ENCODE measurements around the gene CIB2.
A peak's percentile ranks its signal among the peaks of the same experiment; 100 is the strongest.

Gene CIB2

DNA sequence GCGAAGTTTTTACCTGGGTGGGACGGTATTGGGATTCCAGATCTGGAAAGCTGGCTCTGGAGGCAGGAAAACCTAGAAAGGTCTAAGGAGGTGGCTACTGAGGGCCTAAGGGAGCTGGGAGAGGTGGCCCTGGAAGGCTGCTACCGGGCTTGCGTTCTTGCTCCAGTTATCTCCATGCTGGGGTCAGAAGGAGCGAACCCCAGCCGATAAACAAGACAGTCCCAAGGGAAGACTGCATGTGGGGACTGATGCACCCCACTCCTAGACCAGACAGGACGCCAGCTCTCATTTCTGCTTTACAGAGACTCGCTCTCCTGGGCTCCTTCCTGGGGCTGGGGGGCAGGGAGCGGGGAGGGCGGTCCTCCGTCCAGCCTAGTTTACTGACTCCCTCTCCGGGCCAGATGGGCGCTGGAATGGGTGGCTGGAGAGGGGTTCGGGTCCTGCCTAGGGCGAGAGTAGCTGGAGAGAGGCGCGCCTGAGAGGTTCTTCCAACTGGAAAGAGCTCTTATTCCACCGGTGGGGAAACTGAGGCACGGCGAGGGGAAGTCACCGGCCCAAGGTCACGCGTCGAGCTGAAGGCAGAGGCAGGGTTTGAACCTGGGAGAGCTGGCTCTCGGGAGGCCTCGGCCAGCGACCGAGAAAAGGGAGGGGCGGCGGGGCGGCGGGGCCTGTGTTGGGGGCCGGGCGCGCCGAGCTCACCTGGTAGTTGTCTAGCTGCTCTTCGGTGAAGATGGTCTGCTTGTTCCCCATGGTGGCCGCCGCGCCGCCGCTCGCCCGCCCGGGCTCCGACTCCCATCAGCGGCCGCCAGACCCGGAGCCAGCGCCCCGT is 565 bp downstream of the CIB2 start:
- Histone ChIP-seq H3K4me1 (ENCODE audit: control insufficient read depth, insufficient read depth, low read length) (peaks cover 5% of the 10 kb centered on the region), H3K9me3 (ENCODE audit: control insufficient read depth, low read length) (no peaks in the 10 kb centered on the region), H3K27me3 (ENCODE audit: control insufficient read depth, insufficient read depth, low read length, poor library complexity, severe bottlenecking) (no peaks in the 10 kb centered on the region), H3K36me3 (ENCODE audit: control insufficient read depth, insufficient read depth, low read length) (no peaks in the 10 kb centered on the region), H3K27ac (ENCODE audit: insufficient read depth, low read depth, low read length, poor library complexity, severe bottlenecking) (no peak overlapping the region), H3K4me3 (ENCODE audit: insufficient read depth, low read depth, low read length) (peak overlapping the region; percentile 74)
- 30 to 32% methylated on average over 51 of the region's 51 CpGs for WGBS, 2 experiments

DNA sequence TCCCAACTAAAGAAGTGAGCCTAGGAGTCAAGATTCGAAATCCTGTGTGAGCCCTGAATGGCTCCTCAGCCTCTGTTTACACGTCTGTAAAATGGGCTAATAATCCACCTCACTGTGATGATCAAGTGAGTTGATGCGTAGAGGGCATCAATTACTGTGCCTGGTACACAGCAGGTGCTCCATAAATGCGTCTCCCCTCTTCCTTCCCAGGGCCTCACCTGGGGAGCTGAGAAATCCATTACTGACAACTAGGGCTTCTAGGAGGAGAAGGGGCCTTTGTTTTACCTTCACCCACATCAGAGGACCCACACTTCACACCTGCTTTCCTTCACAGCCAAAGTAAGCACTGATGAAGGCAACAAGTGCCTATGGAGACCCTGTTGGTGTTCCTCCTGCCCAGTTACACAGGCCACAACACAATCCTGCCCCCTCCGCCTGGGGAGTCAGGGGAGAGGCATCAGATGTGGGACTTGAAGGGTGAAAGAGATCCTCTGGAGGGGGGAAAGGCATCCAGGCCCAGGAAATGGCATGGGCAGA is 1.4 kb downstream of the CIB2 start:
- peaks cover 5% of the 10 kb centered on the region for H3K4me1 ChIP-seq (ENCODE audit: control insufficient read depth, insufficient read depth, low read length)
- H3K4me3 ChIP-seq (ENCODE audit: insufficient read depth, low read depth, low read length): no peak overlapping the region
- H3K27me3 ChIP-seq (ENCODE audit: control insufficient read depth, insufficient read depth, low read length, poor library complexity, severe bottlenecking): no peaks in the 10 kb centered on the region
- H3K9me3 ChIP-seq (ENCODE audit: control insufficient read depth, low read length): no peaks in the 10 kb centered on the region
- 90 to 94% methylated on average over 5 of the region's 5 CpGs for WGBS, 2 experiments
- H3K36me3 ChIP-seq (ENCODE audit: control insufficient read depth, insufficient read depth, low read length): no peaks in the 10 kb centered on the region
- no peak overlapping the region for H3K27ac ChIP-seq (ENCODE audit: insufficient read depth, low read depth, low read length, poor library complexity, severe bottlenecking)

DNA sequence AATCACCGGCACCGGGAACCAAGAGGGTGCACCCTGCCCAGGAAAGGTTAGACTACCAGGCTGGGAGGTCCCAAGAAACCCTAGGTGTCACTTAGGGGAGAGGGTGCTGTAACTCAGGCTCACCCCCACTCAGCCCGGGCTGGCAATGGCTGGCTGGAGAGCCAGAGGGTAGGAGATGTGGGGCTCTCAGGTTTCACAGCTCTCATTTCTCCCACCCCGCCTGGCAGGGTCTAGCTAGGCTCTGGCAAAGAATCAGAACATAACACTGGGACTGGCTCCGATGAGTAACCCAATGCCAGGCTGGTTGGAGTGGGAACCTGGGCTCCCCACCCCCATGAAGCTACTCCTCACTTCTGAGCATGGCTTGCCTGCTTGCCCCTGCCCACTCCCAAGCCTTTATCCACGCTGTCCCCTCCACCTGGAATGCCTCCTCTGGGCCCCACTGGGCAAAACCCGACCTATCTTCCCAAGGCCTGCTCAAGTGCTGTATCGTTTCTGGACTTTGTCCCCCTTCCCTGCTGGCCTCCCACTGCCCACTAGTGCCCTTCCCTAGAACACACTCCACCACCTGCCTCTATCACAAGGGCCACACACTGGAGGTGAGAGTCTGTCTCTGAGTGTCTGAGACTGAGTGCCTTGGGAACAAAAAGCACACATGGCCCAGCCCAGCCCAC is 2.0 kb downstream of the CIB2 start:
- H3K36me3 ChIP-seq (ENCODE audit: control insufficient read depth, insufficient read depth, low read length): no peaks in the 10 kb centered on the region
- peaks cover 5% of the 10 kb centered on the region for H3K4me1 ChIP-seq (ENCODE audit: control insufficient read depth, insufficient read depth, low read length)
- H3K4me3 ChIP-seq (ENCODE audit: insufficient read depth, low read depth, low read length): no peak overlapping the region
- H3K27me3 ChIP-seq (ENCODE audit: control insufficient read depth, insufficient read depth, low read length, poor library complexity, severe bottlenecking): no peaks in the 10 kb centered on the region
- no peaks in the 10 kb centered on the region for H3K9me3 ChIP-seq (ENCODE audit: control insufficient read depth, low read length)
- WGBS, 2 experiments: 82 to 85% methylated on average over 8 of the region's 8 CpGs
- no peak overlapping the region for H3K27ac ChIP-seq (ENCODE audit: insufficient read depth, low read depth, low read length, poor library complexity, severe bottlenecking)

DNA sequence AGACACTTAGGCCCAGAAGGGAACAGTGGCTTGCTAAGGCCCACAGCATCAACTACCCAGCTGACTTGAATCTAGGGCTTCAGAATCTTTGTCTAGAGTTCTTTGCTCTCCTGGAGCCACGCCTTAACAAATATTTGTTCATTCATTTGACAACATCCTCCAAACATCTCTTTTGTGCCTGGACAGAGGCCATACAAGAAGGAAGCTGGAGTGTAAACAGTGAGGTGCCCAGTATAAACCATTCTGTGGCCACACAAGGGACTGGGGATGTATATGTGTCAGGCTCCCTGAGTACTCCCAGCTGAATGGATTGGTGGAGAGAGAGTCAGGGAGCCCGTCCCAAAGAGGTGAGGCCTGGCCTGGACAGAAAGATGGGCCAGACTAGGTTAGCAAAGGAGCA is 3.4 kb downstream of the CIB2 start:
- no peaks in the 10 kb centered on the region for H3K36me3 ChIP-seq (ENCODE audit: control insufficient read depth, insufficient read depth, low read length)
- H3K27me3 ChIP-seq (ENCODE audit: control insufficient read depth, insufficient read depth, low read length, poor library complexity, severe bottlenecking): no peaks in the 10 kb centered on the region
- peaks cover 5% of the 10 kb centered on the region for H3K4me1 ChIP-seq (ENCODE audit: control insufficient read depth, insufficient read depth, low read length)
- no peak overlapping the region for H3K4me3 ChIP-seq (ENCODE audit: insufficient read depth, low read depth, low read length)
- WGBS, 2 experiments: 91 to 96% methylated on average over 2 of the region's 2 CpGs
- H3K27ac ChIP-seq (ENCODE audit: insufficient read depth, low read depth, low read length, poor library complexity, severe bottlenecking): no peak overlapping the region
- H3K9me3 ChIP-seq (ENCODE audit: control insufficient read depth, low read length): no peaks in the 10 kb centered on the region

DNA sequence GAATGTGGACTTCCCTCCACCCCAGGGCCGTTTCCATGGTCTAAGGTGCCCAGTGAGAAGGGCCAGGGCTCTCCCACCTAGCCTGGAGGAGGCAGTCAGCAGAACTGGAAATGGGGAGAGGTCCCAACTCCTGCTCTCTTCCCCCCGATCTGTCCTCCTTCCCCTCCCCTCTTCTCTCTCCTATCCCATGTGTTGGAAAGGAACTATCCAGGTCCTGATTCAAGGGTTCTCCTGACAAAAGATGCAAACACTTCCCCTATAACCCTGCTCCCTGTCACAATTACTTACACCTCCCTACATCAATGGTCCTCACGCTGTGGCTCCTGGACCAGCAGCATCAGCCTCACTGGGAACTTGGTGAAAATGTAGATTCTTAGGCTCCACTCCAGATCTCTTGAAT is 6.0 kb downstream of the CIB2 start:
- no peaks in the 10 kb centered on the region for H3K36me3 ChIP-seq (ENCODE audit: control insufficient read depth, insufficient read depth, low read length)
- 85 to 87% methylated on average over 3 of the region's 3 CpGs for WGBS, 2 experiments
- H3K27ac ChIP-seq (ENCODE audit: insufficient read depth, low read depth, low read length, poor library complexity, severe bottlenecking): no peak overlapping the region
- no peaks in the 10 kb centered on the region for H3K27me3 ChIP-seq (ENCODE audit: control insufficient read depth, insufficient read depth, low read length, poor library complexity, severe bottlenecking)
- H3K4me1 ChIP-seq (ENCODE audit: control insufficient read depth, insufficient read depth, low read length): peaks cover 14% of the 10 kb centered on the region
- no peaks in the 10 kb centered on the region for H3K9me3 ChIP-seq (ENCODE audit: control insufficient read depth, low read length)
- no peak overlapping the region for H3K4me3 ChIP-seq (ENCODE audit: insufficient read depth, low read depth, low read length)

DNA sequence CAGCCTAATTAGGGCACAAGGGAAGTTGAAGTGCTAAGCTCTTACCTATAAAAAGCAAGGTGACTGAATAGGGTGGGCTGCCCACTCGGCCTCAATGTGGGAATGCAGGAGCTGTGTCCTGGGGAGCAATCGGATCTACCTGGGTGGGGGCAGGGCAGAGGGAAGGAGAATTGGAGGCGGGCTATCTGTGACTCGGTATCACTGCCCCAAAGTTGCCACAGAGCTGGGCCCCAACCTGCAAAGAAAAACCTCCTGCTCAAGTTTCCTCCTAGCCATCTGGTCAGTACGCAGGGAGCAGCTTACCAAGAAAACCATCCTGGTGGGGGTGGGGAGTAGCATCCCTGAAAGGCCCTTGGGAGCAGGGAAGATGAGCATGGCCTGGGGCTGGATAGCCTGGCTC is 10.7 kb downstream of the CIB2 start:
- Histone ChIP-seq H3K4me1 (ENCODE audit: control insufficient read depth, insufficient read depth, low read length) (peaks cover 10% of the 10 kb centered on the region), H3K36me3 (ENCODE audit: control insufficient read depth, insufficient read depth, low read length) (no peaks in the 10 kb centered on the region), H3K4me3 (ENCODE audit: insufficient read depth, low read depth, low read length) (no peak overlapping the region), H3K27ac (ENCODE audit: insufficient read depth, low read depth, low read length, poor library complexity, severe bottlenecking) (no peak overlapping the region), H3K27me3 (ENCODE audit: control insufficient read depth, insufficient read depth, low read length, poor library complexity, severe bottlenecking) (no peaks in the 10 kb centered on the region), H3K9me3 (ENCODE audit: control insufficient read depth, low read length) (no peaks in the 10 kb centered on the region)
- WGBS, 2 experiments: 50 to 54% methylated on average over 5 of the region's 5 CpGs

DNA sequence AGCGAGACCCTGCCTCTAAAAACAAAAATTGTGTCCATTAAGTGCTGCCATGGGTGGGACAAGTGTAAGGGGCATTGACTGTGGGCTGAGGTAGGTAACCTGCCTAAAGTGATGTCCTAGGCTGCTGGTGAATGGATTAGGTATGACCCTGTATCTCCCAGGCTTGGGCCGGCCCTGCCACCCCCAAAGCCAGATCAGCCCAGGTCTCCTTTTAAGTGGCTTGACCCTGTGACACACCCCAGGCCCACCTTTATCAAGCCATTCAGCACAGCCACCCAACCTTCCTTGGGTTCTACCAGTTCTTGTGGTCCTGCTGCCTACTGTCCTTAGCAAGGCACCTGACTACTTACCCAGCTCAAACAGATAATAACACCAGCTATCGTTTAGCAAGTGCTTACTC is 18.7 kb downstream of the CIB2 start:
- 90% methylated on average over 3 of the region's 3 CpGs for WGBS, 2 experiments
- Histone ChIP-seq H3K27me3 (ENCODE audit: control insufficient read depth, insufficient read depth, low read length, poor library complexity, severe bottlenecking) (no peaks in the 10 kb centered on the region), H3K27ac (ENCODE audit: insufficient read depth, low read depth, low read length, poor library complexity, severe bottlenecking) (no peak overlapping the region), H3K9me3 (ENCODE audit: control insufficient read depth, low read length) (no peaks in the 10 kb centered on the region), H3K36me3 (ENCODE audit: control insufficient read depth, insufficient read depth, low read length) (peaks cover 1% of the 10 kb centered on the region), H3K4me3 (ENCODE audit: insufficient read depth, low read depth, low read length) (no peak overlapping the region), H3K4me1 (ENCODE audit: control insufficient read depth, insufficient read depth, low read length) (no peaks in the 10 kb centered on the region)

DNA sequence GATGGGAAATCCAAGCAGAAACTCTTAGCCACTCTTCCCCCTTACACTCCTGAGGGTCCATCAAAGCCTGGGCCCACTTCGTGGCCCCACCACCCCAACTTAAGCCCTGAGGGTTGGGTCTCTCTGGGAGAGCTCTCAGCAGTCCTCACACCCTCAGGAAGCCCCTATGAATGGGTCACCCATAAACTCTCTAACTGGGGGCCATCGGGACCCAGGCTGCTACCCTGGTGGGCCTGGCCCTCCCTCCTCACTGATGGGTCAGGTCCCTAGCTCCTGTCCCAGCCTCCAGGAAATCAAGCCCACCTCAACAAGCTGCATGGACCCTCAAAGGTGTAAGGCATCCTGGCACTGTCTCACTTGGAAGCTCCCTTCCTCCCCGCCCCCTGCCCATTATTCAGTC is 19.5 kb downstream of the CIB2 start:
- Histone ChIP-seq H3K27ac (ENCODE audit: insufficient read depth, low read depth, low read length, poor library complexity, severe bottlenecking) (no peak overlapping the region), H3K27me3 (ENCODE audit: control insufficient read depth, insufficient read depth, low read length, poor library complexity, severe bottlenecking) (no peaks in the 10 kb centered on the region), H3K36me3 (ENCODE audit: control insufficient read depth, insufficient read depth, low read length) (peaks cover 3% of the 10 kb centered on the region), H3K4me1 (ENCODE audit: control insufficient read depth, insufficient read depth, low read length) (no peaks in the 10 kb centered on the region), H3K4me3 (ENCODE audit: insufficient read depth, low read depth, low read length) (no peak overlapping the region), H3K9me3 (ENCODE audit: control insufficient read depth, low read length) (no peaks in the 10 kb centered on the region)
- 85 to 91% methylated on average over 3 of the region's 3 CpGs for WGBS, 2 experiments

DNA sequence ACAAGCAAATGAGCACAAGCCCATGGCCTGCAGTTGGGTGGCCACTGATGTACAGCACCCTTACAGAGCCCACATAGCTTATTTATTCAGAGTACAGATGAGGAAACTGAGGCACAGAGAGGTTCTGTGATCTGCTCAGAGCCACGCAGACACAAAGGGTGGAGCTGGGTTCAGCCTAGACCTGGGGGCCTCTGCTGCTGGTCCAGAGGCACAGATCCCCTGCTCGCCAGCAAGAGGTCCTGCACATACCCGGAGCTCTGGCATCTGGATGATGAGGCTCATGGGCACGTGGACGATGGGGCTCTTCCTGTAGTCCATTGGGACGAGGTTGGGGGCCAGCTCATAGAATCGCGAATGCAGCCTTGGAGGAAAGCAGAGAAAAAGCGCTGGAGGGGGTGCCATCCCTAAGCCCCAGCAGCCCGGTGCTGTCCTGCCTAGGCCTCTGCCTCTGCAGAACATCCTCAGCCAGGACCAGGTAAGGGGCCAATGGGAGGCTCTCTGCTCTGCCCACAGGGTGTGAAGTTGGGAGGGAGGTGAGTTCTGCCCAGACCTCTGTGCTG is 20.2 kb downstream of the CIB2 start:
- WGBS, 2 experiments: 92 to 94% methylated on average over 10 of the region's 10 CpGs
- Histone ChIP-seq H3K9me3 (ENCODE audit: control insufficient read depth, low read length) (no peaks in the 10 kb centered on the region), H3K4me1 (ENCODE audit: control insufficient read depth, insufficient read depth, low read length) (no peaks in the 10 kb centered on the region)

DNA sequence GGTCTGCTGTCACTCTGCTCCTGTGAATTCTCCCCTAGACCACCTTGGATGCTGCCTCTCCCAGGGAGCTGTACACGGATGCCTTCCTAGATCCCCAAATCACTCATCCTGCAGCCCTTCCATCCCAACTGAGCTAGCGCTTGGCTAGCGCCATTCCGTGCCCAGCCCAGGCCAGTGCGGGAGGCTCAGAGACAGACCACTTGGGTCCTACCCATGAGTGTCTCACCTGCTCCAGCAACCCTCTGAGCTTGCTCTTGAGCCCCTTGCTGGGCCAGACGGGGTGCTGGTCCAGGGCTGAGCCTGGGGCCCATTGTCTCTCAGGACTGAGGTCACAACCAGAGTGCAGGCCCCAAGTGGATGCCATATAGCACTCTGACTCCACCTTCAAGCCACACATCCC is 21.1 kb downstream of the CIB2 start:
- Histone ChIP-seq H3K36me3 (ENCODE audit: control insufficient read depth, insufficient read depth, low read length) (peaks cover 3% of the 10 kb centered on the region), H3K27me3 (ENCODE audit: control insufficient read depth, insufficient read depth, low read length, poor library complexity, severe bottlenecking) (no peaks in the 10 kb centered on the region), H3K27ac (ENCODE audit: insufficient read depth, low read depth, low read length, poor library complexity, severe bottlenecking) (no peak overlapping the region), H3K4me3 (ENCODE audit: insufficient read depth, low read depth, low read length) (no peak overlapping the region), H3K4me1 (ENCODE audit: control insufficient read depth, insufficient read depth, low read length) (no peaks in the 10 kb centered on the region), H3K9me3 (ENCODE audit: control insufficient read depth, low read length) (no peaks in the 10 kb centered on the region)
- WGBS, 2 experiments: 93 to 94% methylated on average over 6 of the region's 6 CpGs

More for the DNA sequence above, 20.2 kb downstream of the CIB2 start:
- H3K4me3 ChIP-seq (ENCODE audit: insufficient read depth, low read depth, low read length): no peak overlapping the region
- H3K27me3 ChIP-seq (ENCODE audit: control insufficient read depth, insufficient read depth, low read length, poor library complexity, severe bottlenecking): no peaks in the 10 kb centered on the region
- peaks cover 3% of the 10 kb centered on the region for H3K36me3 ChIP-seq (ENCODE audit: control insufficient read depth, insufficient read depth, low read length)
- H3K27ac ChIP-seq (ENCODE audit: insufficient read depth, low read depth, low read length, poor library complexity, severe bottlenecking): no peak overlapping the region
